SU-DHL-6 (cell line): ENCODE results near the gene TTC23.

Experiments
- CTCF ChIP-seq: fragments of 200-600 bp; sonication (generic); IDR thresholded peaks from one replicate; pipeline ENCODE4 v1.5.1; 2017; ENCODE audit warnings: antibody characterized with exemption, mild to moderate bottlenecking, low read length, moderate library complexity; ENCODE audit not compliant: insufficient read depth, poor library complexity, severe bottlenecking
- EZH2phosphoT487 ChIP-seq: fragments of 200-600 bp; sonication (generic), shearing (Covaris generic); conservative IDR thresholded peaks from 2 replicates; pipeline ENCODE4 v1.6.1; 2018; ENCODE audit warnings: mild to moderate bottlenecking, antibody characterized with exemption, low read length, moderate library complexity, mixed read lengths

- TF ChIP-seq EZH2phosphoT487 (no peak), CTCF (no peak)
Measured at GRCh38 chr15:99241752-99242151, 7.6 kb downstream of the TTC23 start.
